ENCODE measurements around the gene AFF4.

The AFF4 gene

DNA sequence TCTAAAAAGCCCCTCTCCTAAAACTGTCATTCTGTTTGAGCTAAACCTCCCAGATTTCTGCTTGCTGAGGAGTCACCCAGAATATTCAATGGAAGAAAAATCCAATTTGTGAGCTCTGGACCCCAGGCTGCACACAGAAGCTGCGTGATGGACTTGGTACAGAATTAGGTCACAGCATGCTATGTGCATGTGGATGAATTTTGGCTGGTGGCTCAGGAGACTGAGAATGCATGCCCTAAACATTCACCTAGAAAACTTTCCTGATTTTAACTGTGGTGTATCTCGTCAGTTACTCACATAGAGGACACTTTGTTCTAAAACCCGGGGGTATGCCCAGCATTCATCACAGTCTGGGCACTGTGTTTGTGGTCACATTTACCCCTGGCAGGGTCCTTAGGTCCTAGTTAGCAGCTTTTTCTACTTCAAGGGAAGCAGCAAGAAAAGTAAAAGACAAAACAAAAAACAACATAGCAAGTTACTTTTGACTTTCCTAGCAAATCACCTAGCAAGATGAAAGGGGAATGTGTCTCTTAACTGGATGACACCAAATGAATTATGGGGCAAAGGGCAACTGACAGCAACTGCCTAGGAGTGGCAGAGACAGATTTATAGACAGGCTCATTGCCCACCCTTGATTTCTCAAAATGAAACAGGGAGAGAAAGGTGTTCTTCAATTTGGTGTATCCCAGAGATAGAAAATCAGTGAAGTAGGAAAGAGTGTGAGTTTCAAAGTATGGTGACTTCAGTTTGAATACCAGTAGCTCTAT lies 124.7 kb downstream of the AFF4 start:
- Histone ChIP-seq H3K4me3 (ENCODE audit: low read length) (no peak overlapping the region), H3K4me1 (ENCODE audit: control insufficient read depth, insufficient read depth, low read length) (no peaks in the 10 kb centered on the region), H3K27ac (ENCODE audit: low read depth, low read length) (no peak overlapping the region), H3K27me3 (ENCODE audit: control insufficient read depth, insufficient read depth, low read length) (no peaks in the 10 kb centered on the region), H3K36me3 (ENCODE audit: control insufficient read depth, insufficient read depth, low read length) (no peaks in the 10 kb centered on the region), H3K9ac (ENCODE audit: low read length) (no peak overlapping the region)

DNA sequence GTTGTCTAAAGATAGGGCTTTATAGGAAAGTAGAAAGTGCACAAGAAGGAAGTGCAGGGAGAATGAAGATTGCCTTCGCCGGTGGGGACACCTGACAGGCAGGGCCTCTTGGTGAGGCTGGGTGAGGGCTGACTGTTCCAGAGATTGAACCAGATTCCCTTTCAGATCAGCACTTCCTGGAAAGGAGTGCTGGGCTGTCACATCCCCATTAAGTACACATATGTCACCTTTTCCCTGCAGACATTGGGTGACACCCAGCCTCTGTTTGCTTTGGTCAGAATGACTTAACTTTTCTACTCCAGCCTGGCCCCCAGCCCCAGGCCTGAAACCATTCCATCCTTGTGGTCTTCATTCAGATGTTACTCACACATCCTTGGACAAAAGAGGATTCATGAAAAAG lies 125.6 kb downstream of the AFF4 start:
- H3K9ac ChIP-seq (ENCODE audit: low read length) = no peak overlapping the region
- no peaks in the 10 kb centered on the region for H3K27me3 ChIP-seq (ENCODE audit: control insufficient read depth, insufficient read depth, low read length)
- no peaks in the 10 kb centered on the region for H3K36me3 ChIP-seq (ENCODE audit: control insufficient read depth, insufficient read depth, low read length)
- no peaks in the 10 kb centered on the region for H3K4me1 ChIP-seq (ENCODE audit: control insufficient read depth, insufficient read depth, low read length)
- no peak overlapping the region for H3K4me3 ChIP-seq (ENCODE audit: low read length)
- H3K27ac ChIP-seq (ENCODE audit: low read depth, low read length) = no peak overlapping the region

DNA sequence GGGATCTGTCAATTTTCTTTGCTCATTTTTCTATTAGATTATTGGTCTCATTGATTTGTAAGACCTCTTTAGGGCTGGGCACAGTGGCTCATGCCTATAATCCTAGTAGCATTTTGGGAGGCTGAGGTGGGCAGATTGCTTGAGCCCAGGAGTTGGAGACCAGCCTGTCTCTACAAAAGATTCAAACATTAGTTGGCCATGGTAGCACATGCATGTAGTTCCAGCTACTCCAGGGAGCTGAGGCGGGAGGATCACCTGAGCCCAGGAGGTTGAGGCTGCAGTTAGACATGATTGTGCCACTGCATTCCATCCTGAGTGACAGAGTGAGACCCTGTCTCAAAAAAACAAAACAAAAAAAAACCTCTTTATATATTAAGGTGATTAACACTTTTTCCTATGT lies 126.6 kb downstream of the AFF4 start:
- no peaks in the 10 kb centered on the region for H3K4me1 ChIP-seq (ENCODE audit: control insufficient read depth, insufficient read depth, low read length)
- H3K27ac ChIP-seq (ENCODE audit: low read depth, low read length) = no peak overlapping the region
- no peak overlapping the region for H3K4me3 ChIP-seq (ENCODE audit: low read length)
- no peaks in the 10 kb centered on the region for H3K27me3 ChIP-seq (ENCODE audit: control insufficient read depth, insufficient read depth, low read length)
- no peaks in the 10 kb centered on the region for H3K36me3 ChIP-seq (ENCODE audit: control insufficient read depth, insufficient read depth, low read length)
- H3K9ac ChIP-seq (ENCODE audit: low read length) = no peak overlapping the region

DNA sequence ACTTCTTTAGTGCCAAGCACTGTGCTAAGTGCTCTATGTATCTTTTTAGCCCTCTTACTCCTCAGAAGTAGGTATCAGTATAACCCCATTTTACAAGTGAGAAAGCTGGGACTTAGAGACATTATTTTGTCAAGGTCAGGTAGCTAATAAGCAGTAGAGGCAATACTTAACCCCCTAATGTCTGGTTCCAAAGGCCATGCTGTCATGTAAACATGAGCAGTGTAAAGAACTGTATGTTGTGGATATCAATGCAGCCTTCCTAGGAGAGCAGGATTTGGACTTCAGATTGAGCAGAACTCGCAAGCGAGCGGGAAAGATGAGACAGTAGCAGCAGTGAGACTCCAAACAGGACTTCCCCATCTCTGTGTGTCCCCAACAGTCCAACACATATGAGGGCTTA lies 129.4 kb downstream of the AFF4 start:
- Histone ChIP-seq H3K4me3 (ENCODE audit: low read length) (no peak overlapping the region), H3K36me3 (ENCODE audit: control insufficient read depth, insufficient read depth, low read length) (no peaks in the 10 kb centered on the region), H3K4me1 (ENCODE audit: control insufficient read depth, insufficient read depth, low read length) (no peaks in the 10 kb centered on the region), H3K9ac (ENCODE audit: low read length) (no peak overlapping the region), H3K27ac (ENCODE audit: low read depth, low read length) (no peak overlapping the region), H3K27me3 (ENCODE audit: control insufficient read depth, insufficient read depth, low read length) (no peaks in the 10 kb centered on the region)

DNA sequence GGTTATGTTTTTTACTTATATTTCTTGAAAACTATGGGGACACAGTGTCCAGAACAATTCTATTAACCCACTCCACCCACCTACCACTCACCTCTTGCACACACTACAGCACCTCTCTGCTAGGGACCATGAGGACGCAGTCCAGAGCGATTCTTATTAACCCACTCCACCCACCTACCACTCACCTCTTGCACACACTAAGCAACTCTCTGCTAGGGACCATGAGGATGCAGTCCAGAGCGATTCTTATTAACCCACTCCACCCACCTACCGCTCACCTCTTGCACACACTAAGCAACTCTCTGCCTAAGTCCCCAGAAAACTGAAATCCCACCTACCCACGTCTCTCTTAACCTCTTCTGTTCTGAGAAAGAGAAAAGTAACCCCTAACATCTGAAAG lies 130.8 kb downstream of the AFF4 start:
- no peak overlapping the region for H3K27ac ChIP-seq (ENCODE audit: low read depth, low read length)
- no peaks in the 10 kb centered on the region for H3K27me3 ChIP-seq (ENCODE audit: control insufficient read depth, insufficient read depth, low read length)
- no peak overlapping the region for H3K4me3 ChIP-seq (ENCODE audit: low read length)
- H3K36me3 ChIP-seq (ENCODE audit: control insufficient read depth, insufficient read depth, low read length) = no peaks in the 10 kb centered on the region
- no peaks in the 10 kb centered on the region for H3K4me1 ChIP-seq (ENCODE audit: control insufficient read depth, insufficient read depth, low read length)
- no peak overlapping the region for H3K9ac ChIP-seq (ENCODE audit: low read length)

DNA sequence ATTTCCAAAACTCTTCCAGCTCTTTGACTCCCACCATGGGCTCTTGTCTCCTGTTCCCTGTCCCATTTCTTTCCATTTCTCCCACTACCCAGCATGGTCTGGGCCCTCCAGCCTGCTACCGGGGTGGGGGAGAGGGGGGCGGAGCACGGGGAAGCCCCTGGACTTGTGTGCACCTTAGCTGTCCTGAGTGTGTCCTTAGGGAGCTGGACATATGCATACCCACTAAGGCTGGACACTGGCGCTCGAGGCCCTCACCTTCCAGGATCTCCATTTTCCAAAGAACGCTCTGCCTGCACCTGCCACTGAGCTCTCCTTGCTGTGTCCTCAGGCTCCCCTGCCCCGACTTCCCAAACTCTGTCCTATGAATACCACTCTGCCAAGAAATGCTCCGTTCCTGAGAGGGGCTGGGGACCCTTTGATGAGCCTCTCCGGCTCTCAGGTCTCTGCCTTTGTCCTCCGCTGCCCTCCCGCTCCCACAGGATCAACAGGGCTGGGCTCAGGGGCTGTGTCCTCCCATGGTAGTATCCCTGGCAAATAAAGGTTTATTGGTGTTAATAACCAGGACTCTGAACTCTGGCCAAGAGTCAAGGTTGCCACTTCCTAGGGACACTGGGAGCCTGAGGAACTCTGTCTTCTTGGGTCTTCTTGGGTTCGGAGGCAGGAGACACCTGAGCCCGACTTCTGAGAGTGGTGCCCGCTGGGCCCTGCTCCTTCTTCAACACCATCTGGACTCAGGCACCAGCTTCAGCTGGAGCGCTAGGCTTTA lies 132.2 kb downstream of the AFF4 start:
- no peaks in the 10 kb centered on the region for H3K27me3 ChIP-seq (ENCODE audit: control insufficient read depth, insufficient read depth, low read length)
- no peaks in the 10 kb centered on the region for H3K36me3 ChIP-seq (ENCODE audit: control insufficient read depth, insufficient read depth, low read length)
- peak overlapping the region; percentile 52 for H3K9ac ChIP-seq (ENCODE audit: low read length)
- no peaks in the 10 kb centered on the region for H3K4me1 ChIP-seq (ENCODE audit: control insufficient read depth, insufficient read depth, low read length)
- peak overlapping the region; percentile 83 for H3K4me3 ChIP-seq (ENCODE audit: low read length)
- H3K27ac ChIP-seq (ENCODE audit: low read depth, low read length) = peak overlapping the region; percentile 55

DNA sequence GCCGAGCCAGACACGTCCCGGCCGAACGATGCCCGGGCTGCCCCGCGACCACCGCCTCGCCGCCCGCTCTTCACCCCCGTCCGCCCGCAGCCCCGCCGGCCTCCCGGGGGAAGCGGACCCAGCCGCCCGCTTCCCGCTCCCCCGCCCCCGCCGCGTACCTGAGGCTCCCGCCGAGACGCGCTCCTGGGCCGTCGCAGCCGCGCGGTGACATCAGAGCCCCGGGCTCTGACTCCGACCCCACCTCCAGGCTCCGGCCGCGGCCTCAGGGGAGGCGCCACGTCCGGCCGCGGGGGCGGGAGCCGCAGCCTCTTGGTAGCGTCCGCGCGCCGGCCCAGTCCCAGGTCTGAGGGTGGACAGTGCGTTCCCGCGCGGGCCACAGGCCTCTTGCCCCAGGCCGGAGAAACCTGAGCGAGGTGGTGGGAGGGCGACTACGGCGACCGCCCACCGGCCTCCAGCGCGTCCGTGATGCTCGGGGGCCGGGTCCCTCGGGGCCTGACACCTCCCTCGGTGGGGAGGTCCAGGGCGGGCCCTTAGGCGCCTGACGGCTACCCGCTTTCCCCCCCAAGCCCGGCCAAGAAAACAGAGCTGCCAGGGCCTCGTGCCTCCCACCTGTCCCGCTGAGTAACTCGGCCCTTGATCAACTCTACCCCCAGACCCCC lies 132.9 kb downstream of the AFF4 start, which contains the start of gene SHROOM1:
Gene SHROOM1, minus strand, starts transcription at position 212 of the 659 bp plus-strand sequence. CDS start 4,507 bp downstream, outside the sequence.
- Histone ChIP-seq H3K27me3 (ENCODE audit: control insufficient read depth, insufficient read depth, low read length) (no peaks in the 10 kb centered on the region), H3K9ac (ENCODE audit: low read length) (peak within 1 kb of the TSS; percentile 52), H3K4me1 (ENCODE audit: control insufficient read depth, insufficient read depth, low read length) (no peaks in the 10 kb centered on the region), H3K4me3 (ENCODE audit: low read length) (peak within 1 kb of the TSS; percentile 83), H3K36me3 (ENCODE audit: control insufficient read depth, insufficient read depth, low read length) (no peaks in the 10 kb centered on the region), H3K27ac (ENCODE audit: low read depth, low read length) (peak within 1 kb of the TSS; percentile 55)

DNA sequence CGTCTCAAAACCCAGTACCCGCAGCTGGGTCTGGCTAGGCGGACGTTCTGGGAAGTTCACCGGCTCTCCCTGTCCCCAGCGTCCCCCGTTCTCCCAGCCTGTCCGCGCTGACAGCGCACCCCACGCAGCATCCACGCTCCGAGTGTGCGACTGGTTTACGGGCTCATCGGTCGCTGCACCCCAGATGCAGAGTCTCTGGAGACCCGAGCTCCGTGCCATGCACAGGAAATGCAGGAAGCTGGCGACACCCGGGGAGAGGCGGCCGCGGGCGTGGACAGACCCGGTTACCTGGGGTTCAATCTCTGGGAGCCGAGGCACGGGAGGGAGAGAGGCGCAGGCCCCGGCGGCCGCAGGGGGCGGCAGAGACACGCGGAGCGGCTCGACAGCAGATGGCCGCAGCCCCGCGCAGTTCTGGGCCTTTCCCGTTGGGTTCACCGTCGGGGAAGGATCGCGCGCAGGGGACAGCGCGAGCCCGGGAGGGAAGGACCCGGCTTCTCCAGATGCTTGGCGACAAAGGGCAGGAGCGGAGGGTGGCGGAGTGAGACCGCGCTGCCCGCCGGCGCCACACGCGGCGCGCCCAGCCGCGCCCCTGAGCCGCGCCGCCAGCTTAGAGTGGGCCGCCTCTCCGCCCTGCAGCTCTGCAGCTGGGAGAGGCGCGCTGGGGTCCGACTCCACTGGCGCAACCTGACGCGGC lies 133.5 kb downstream of the AFF4 start:
- peak overlapping the region; percentile 83 for H3K4me3 ChIP-seq (ENCODE audit: low read length)
- no peaks in the 10 kb centered on the region for H3K4me1 ChIP-seq (ENCODE audit: control insufficient read depth, insufficient read depth, low read length)
- H3K27ac ChIP-seq (ENCODE audit: low read depth, low read length) = peak overlapping the region; percentile 55
- H3K36me3 ChIP-seq (ENCODE audit: control insufficient read depth, insufficient read depth, low read length) = no peaks in the 10 kb centered on the region
- H3K27me3 ChIP-seq (ENCODE audit: control insufficient read depth, insufficient read depth, low read length) = peaks cover under 1% of the 10 kb centered on the region
- peak overlapping the region; percentile 25 for H3K9ac ChIP-seq (ENCODE audit: low read length)

DNA sequence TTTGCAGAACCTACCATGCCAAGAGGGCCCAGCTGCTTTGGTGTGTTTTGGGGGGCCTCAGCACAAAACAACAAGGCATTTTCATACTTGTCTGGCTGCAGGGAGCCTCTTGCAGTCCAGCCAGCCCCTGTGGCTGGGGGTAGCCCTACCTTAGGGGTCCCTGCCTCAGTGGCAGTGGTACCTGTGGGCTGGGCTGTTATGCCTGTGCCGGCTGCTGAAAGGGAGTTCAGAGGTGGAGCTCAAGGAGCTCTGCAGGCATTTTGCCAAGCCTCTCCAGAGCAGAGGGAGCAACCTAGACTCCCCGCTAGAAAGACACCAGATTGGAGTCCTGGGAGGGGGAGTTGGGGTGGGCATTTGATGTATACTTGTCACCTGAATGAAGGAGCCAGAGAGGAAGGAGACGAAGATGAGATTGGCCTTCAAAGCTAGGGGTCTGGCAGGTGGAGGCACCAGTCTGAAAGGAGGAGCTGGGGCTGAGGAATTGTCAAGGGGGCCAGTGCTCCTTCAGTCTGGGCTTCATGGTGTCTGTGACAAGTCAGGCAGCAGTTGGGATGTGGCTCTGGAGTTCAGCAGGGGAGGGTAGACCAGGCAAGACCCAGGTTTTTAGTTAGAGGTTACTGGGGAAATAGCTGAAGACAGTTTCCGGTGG lies 134.5 kb downstream of the AFF4 start:
- Histone ChIP-seq H3K4me3 (ENCODE audit: low read length) (peak overlapping the region; percentile 83), H3K9ac (ENCODE audit: low read length) (no peak overlapping the region), H3K27me3 (ENCODE audit: control insufficient read depth, insufficient read depth, low read length) (peaks cover 2% of the 10 kb centered on the region), H3K36me3 (ENCODE audit: control insufficient read depth, insufficient read depth, low read length) (no peaks in the 10 kb centered on the region), H3K27ac (ENCODE audit: low read depth, low read length) (no peak overlapping the region), H3K4me1 (ENCODE audit: control insufficient read depth, insufficient read depth, low read length) (no peaks in the 10 kb centered on the region)

DNA sequence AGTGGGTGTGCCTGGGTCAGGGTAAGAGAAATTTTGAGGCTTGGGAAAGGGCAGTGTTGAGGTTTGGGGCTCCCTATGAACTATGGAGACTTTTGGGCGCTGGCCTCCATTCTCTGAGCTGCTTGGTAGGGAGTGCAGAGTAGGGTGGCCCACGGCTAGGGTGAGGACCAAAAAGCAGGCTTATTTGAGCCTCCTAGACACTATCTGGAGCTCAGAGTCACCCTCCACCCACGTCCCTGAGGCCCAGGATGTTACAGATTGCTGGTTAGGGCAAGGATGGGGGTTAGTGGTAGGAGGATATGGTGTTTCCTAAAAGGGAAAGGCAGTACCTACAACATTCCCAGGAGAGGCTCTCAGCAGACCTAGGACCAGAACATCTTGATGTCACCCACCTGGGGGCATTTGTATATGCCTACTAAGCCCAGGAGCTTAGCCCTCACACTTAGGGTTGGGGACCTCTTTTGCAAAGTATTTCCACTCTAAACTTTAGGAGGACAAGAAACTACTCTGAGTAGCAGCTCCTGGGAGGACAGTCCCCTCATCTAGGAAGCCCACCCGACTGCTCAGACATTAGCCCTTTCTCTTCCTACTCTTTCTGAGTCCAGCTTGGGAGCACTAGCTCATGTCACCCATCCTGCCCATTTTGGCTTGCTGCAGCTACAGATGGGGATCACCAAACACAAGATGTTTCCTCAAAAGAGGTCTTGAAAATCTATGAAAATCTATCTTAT lies 135.3 kb downstream of the AFF4 start:
- Histone ChIP-seq H3K4me1 (ENCODE audit: control insufficient read depth, insufficient read depth, low read length) (no peaks in the 10 kb centered on the region), H3K4me3 (ENCODE audit: low read length) (no peak overlapping the region), H3K9ac (ENCODE audit: low read length) (no peak overlapping the region), H3K36me3 (ENCODE audit: control insufficient read depth, insufficient read depth, low read length) (no peaks in the 10 kb centered on the region), H3K27ac (ENCODE audit: low read depth, low read length) (no peak overlapping the region), H3K27me3 (ENCODE audit: control insufficient read depth, insufficient read depth, low read length) (peaks cover 2% of the 10 kb centered on the region)

DNA sequence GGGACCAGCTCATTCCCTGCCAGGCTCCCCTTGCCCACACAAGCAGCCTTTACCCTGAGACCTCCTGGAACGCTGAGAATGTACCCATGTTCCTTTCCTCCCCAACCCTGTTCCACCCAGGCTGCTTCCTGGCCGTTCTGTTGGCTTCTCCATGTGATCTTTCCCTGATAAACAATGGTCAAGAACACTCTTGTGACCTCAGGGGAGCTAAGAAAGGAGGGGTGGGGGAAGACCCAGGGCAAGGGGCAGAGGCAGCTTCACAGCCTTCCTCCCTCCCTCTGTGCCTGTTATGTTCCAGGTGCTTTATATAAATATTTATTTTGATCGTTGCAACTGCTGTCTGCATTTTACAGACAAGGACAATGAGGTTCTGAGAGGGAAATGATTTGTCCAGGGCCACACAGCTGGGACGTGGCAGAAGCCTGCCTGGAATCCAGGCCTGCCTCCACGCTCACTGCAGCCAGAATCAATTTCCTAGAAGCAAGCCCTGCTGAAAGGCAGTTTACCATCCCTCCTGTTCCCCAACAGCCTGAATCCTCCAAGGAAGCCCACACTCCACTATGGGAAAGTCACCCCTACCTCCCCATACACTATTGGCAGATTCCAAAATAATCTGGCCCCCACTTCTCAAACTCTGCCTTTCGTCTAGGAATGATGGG lies 136.9 kb downstream of the AFF4 start:
- Histone ChIP-seq H3K9ac (ENCODE audit: low read length) (no peak overlapping the region), H3K27me3 (ENCODE audit: control insufficient read depth, insufficient read depth, low read length) (peaks cover 2% of the 10 kb centered on the region), H3K4me3 (ENCODE audit: low read length) (no peak overlapping the region), H3K27ac (ENCODE audit: low read depth, low read length) (no peak overlapping the region), H3K36me3 (ENCODE audit: control insufficient read depth, insufficient read depth, low read length) (no peaks in the 10 kb centered on the region), H3K4me1 (ENCODE audit: control insufficient read depth, insufficient read depth, low read length) (no peaks in the 10 kb centered on the region)
